Measurements from ENCODE around the gene ILK.

Gene ILK

DNA sequence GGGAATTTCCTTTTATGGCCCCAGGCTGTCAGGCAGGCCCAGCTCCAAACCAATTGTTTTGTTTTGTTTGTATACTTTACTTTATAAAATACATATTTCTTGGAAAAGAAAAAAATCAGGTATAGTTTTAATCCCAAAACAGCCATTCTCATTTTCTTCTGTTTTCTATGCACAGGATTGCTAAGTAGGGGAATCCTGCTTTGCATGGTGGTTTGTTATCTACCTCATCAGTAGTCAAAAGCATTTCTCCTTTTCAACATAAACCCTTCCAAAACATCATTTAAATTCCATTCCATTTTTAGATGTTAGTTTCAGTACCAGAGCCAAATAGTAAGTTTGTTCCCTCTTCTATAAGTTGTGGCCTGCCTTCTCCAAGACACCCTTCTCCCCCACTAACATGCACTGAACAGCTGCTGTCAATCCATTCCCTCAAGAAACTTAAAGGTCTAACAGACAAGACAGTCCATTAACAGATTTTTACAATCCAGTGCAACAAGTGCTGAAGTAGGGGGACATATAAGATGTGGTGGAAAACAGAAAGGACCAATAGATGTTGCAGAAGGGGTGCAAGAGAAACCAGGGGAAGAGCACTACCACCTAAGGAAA, 3.7 kb downstream of the ILK start:
- Histone ChIP-seq H3K4me3 (peak overlapping the region; percentile 58), H3K9ac (ENCODE audit: insufficient read length) (peak overlapping the region; percentile 60), H3K36me3 (ENCODE audit: insufficient read depth, low read length) (peaks cover 36% of the 10 kb centered on the region), H3K27ac (peak overlapping the region; percentile 86), H3K9me3 (ENCODE audit: low read depth, low read length) (no peaks in the 10 kb centered on the region)
- TF ChIP-seq FOXP2 (optimal IDR thresholded peaks at IDR 0.05; ENCODE audit: control extremely low read depth, extremely low read length, insufficient read depth) (no peak), EZH2 (IDR thresholded peaks at IDR 0.05) (no peak)
- no peak for DNase-seq (ENCODE audit: low read depth, low spot score)

DNA sequence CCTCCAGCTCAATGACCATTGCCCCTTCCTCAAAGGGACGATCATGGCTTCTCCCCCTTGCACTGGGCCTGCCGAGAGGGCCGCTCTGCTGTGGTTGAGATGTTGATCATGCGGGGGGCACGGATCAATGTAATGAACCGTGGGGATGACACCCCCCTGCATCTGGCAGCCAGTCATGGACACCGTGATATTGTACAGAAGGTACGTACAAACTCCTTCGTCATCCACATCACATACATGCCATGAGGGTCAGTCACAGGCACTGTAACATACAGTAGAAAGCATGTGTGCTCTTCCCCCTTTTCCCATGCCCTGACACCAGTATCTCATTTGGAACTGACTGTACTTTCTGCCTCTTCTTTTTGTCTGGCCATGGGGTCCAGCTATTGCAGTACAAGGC, 4.4 kb downstream of the ILK start:
- TF ChIP-seq EZH2 (IDR thresholded peaks at IDR 0.05) (no peak), POLR2AphosphoS5 (IDR thresholded peaks at IDR 0.05; ENCODE audit: borderline replicate concordance, low read depth, low read length) (no peak), FOXP2 (optimal IDR thresholded peaks at IDR 0.05; ENCODE audit: control extremely low read depth, extremely low read length, insufficient read depth) (no peak)
- Histone ChIP-seq H3K9me3 (ENCODE audit: low read depth, low read length) (no peaks in the 10 kb centered on the region), H3K27ac (peak overlapping the region; percentile 86; the same call in 1 of the 2 replicates), H3K36me3 (ENCODE audit: insufficient read depth, low read length) (peaks cover 36% of the 10 kb centered on the region), H3K9ac (ENCODE audit: insufficient read length) (no peak overlapping the region), H3K4me3 (no peak overlapping the region)
- no peak for DNase-seq (ENCODE audit: low read depth, low spot score)

GRCh38 chr11:6608726-6609501, 5.3 kb downstream of the ILK start:
- Histone ChIP-seq H3K4me3 (no peak overlapping the region), H3K27ac (no peak overlapping the region), H3K9ac (ENCODE audit: insufficient read length) (no peak overlapping the region), H3K36me3 (ENCODE audit: insufficient read depth, low read length) (peaks cover 36% of the 10 kb centered on the region), H3K9me3 (ENCODE audit: low read depth, low read length) (no peaks in the 10 kb centered on the region)
- TF ChIP-seq POLR2AphosphoS5 (IDR thresholded peaks at IDR 0.05; ENCODE audit: borderline replicate concordance, low read depth, low read length) (0 out of 2 replicates have a peak, but pooled peaks have one; percentile 18), FOXP2 (optimal IDR thresholded peaks at IDR 0.05; ENCODE audit: control extremely low read depth, extremely low read length, insufficient read depth) (no peak), EZH2 (IDR thresholded peaks at IDR 0.05) (no peak)
- DNase-seq (ENCODE audit: low read depth, low spot score), result no peak

DNA sequence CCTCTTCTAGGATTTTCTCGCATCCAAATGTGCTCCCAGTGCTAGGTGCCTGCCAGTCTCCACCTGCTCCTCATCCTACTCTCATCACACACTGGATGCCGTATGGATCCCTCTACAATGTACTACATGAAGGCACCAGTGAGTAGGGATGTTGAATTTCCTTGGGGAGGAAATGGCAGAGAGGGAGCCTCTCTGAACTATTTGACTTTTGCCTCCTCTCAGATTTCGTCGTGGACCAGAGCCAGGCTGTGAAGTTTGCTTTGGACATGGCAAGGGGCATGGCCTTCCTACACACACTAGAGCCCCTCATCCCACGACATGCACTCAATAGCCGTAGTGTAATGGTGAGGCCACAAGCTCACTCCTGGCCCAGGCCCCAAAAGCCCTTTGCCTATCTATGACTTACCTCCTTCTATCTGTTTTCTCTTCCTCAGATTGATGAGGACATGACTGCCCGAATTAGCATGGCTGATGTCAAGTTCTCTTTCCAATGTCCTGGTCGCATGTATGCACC, 6.0 kb downstream of the ILK start:
- DNase-seq (ENCODE audit: low read depth, low spot score), result no peak
- Histone ChIP-seq H3K27ac (no peak overlapping the region), H3K9ac (ENCODE audit: insufficient read length) (no peak overlapping the region), H3K36me3 (ENCODE audit: insufficient read depth, low read length) (peaks cover 36% of the 10 kb centered on the region), H3K4me3 (no peak overlapping the region), H3K9me3 (ENCODE audit: low read depth, low read length) (no peaks in the 10 kb centered on the region)
- 0 out of 2 replicates have a peak, but pooled peaks have one; percentile 5 for TF ChIP-seq POLR2AphosphoS5 (IDR thresholded peaks at IDR 0.05; ENCODE audit: borderline replicate concordance, low read depth, low read length)
- TF ChIP-seq FOXP2 (optimal IDR thresholded peaks at IDR 0.05; ENCODE audit: control extremely low read depth, extremely low read length, insufficient read depth), result no peak
- no peak for TF ChIP-seq EZH2 (IDR thresholded peaks at IDR 0.05)

- Histone ChIP-seq H3K36me3 (ENCODE audit: insufficient read depth, low read length) (peaks cover 36% of the 10 kb centered on the region), H3K27ac (no peak overlapping the region), H3K9me3 (ENCODE audit: low read depth, low read length) (no peaks in the 10 kb centered on the region), H3K9ac (ENCODE audit: insufficient read length) (no peak overlapping the region), H3K4me3 (no peak overlapping the region)
- DNase-seq (ENCODE audit: low read depth, low spot score), result no peak
- no peak for TF ChIP-seq EZH2 (IDR thresholded peaks at IDR 0.05)
- no peak for TF ChIP-seq FOXP2 (optimal IDR thresholded peaks at IDR 0.05; ENCODE audit: control extremely low read depth, extremely low read length, insufficient read depth)
- TF ChIP-seq POLR2AphosphoS5 (IDR thresholded peaks at IDR 0.05; ENCODE audit: borderline replicate concordance, low read depth, low read length), result no peak
Measured at GRCh38 chr11:6610591-6610990, 7.0 kb downstream of the ILK start.

GRCh38 chr11:6611092-6611962, 7.8 kb downstream of the ILK start:
- no peak for DNase-seq (ENCODE audit: low read depth, low spot score)
- TF ChIP-seq FOXP2 (optimal IDR thresholded peaks at IDR 0.05; ENCODE audit: control extremely low read depth, extremely low read length, insufficient read depth) (no peak), POLR2AphosphoS5 (IDR thresholded peaks at IDR 0.05; ENCODE audit: borderline replicate concordance, low read depth, low read length) (no peak; the same call in 1 of the 2 replicates), EZH2 (IDR thresholded peaks at IDR 0.05) (no peak)
- Histone ChIP-seq H3K9ac (ENCODE audit: insufficient read length) (peak overlapping the region; percentile 78), H3K9me3 (ENCODE audit: low read depth, low read length) (no peaks in the 10 kb centered on the region), H3K27ac (no peak overlapping the region; the same call in 1 of the 2 replicates), H3K36me3 (ENCODE audit: insufficient read depth, low read length) (peaks cover 36% of the 10 kb centered on the region), H3K4me3 (peak overlapping the region; percentile 94)

DNA sequence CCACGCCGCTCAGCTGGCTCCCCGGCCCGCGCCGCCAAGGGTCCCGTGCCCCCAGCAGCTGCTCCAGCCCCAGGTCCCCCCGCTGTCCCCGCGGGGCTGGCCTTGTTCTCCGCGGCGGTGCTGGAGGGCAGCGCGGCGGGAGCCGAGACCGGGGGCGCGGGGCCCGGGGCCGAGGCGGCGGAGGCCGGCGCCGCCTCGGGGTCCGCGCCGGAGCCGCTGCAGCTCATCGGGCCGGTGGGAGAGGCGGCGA, 8.3 kb downstream of the ILK start:
- Histone ChIP-seq H3K9me3 (ENCODE audit: low read depth, low read length) (no peaks in the 10 kb centered on the region), H3K27ac (no peak overlapping the region; the same call in 1 of the 2 replicates), H3K4me3 (peak overlapping the region; percentile 94), H3K9ac (ENCODE audit: insufficient read length) (peak overlapping the region; percentile 78), H3K36me3 (ENCODE audit: insufficient read depth, low read length) (peaks cover 36% of the 10 kb centered on the region)
- TF ChIP-seq POLR2AphosphoS5 (IDR thresholded peaks at IDR 0.05; ENCODE audit: borderline replicate concordance, low read depth, low read length) (no peak), EZH2 (IDR thresholded peaks at IDR 0.05) (no peak), FOXP2 (optimal IDR thresholded peaks at IDR 0.05; ENCODE audit: control extremely low read depth, extremely low read length, insufficient read depth) (no peak)
- no peak for DNase-seq (ENCODE audit: low read depth, low spot score)

All from SK-N-MC (cell line).